ENCODE results near the gene CPNE4.
"Not testable (repeated sequence)": the region's sequence is repeated elsewhere in the genome, so short reads cannot be mapped to it uniquely, and the experiment has no call there.

The CPNE4 gene

GRCh38 chr3:131972091-131972490 lies 62.7 kb downstream of the CPNE4 start:
- no peak overlapping the region for H3K4me3 ChIP-seq
- H3K9me3 ChIP-seq, result no peaks in the 10 kb centered on the region
- 0 out of 2 replicates have a peak, but pooled peaks cover 14% of the 10 kb centered on the region for H3K4me1 ChIP-seq
- H3K27ac ChIP-seq, result no peak overlapping the region
- H3K9ac ChIP-seq, result no peak overlapping the region
- no peaks in the 10 kb centered on the region for H3K27me3 ChIP-seq
- no peaks in the 10 kb centered on the region for H4K20me1 ChIP-seq
- H3K4me2 ChIP-seq, result no peak overlapping the region
- no peak for TF ChIP-seq Cebpa-rat (IDR thresholded peaks at IDR 0.05)
- no peaks in the 10 kb centered on the region for H3K36me3 ChIP-seq

GRCh38 chr3:131963442-131963841 lies 71.4 kb downstream of the CPNE4 start:
- not testable (repeated sequence) for H4K20me1 ChIP-seq, H3K9me3 ChIP-seq, H3K36me3 ChIP-seq, H3K4me3 ChIP-seq, H3K4me2 ChIP-seq, H3K9ac ChIP-seq, H3K4me1 ChIP-seq, H3K27me3 ChIP-seq, H3K27ac ChIP-seq

GRCh38 chr3:131962982-131963381 lies 71.8 kb downstream of the CPNE4 start:
- Histone ChIP-seq H3K4me3 (no peak overlapping the region), H3K9ac (no peak overlapping the region), H3K27me3 (no peaks in the 10 kb centered on the region), H3K9me3 (no peaks in the 10 kb centered on the region), H3K4me1 (no peaks in the 10 kb centered on the region), H4K20me1 (no peaks in the 10 kb centered on the region), H3K36me3 (no peaks in the 10 kb centered on the region), H3K27ac (no peak overlapping the region), H3K4me2 (no peak overlapping the region)
- TF ChIP-seq Cebpa-rat (IDR thresholded peaks at IDR 0.05), result no peak

- Histone ChIP-seq H4K20me1 (no peaks in the 10 kb centered on the region), H3K27me3 (no peaks in the 10 kb centered on the region), H3K27ac (no peak overlapping the region), H3K4me1 (no peaks in the 10 kb centered on the region), H3K36me3 (no peaks in the 10 kb centered on the region), H3K9ac (no peak overlapping the region), H3K4me3 (no peak overlapping the region), H3K4me2 (no peak overlapping the region), H3K9me3 (no peaks in the 10 kb centered on the region)
- no peak for TF ChIP-seq Cebpa-rat (IDR thresholded peaks at IDR 0.05)
These were observed 74.5 kb downstream of the CPNE4 start for GRCh38 chr3:131960324-131960723.

GRCh38 chr3:131957980-131958379 lies 76.8 kb downstream of the CPNE4 start:
- Histone ChIP-seq H3K4me3 (no peak overlapping the region), H3K9me3 (no peaks in the 10 kb centered on the region), H3K27me3 (no peaks in the 10 kb centered on the region), H3K36me3 (no peaks in the 10 kb centered on the region), H3K4me1 (no peaks in the 10 kb centered on the region), H3K4me2 (no peak overlapping the region), H4K20me1 (no peaks in the 10 kb centered on the region), H3K27ac (no peak overlapping the region), H3K9ac (no peak overlapping the region)
- TF ChIP-seq Cebpa-rat (IDR thresholded peaks at IDR 0.05), result no peak

DNA sequence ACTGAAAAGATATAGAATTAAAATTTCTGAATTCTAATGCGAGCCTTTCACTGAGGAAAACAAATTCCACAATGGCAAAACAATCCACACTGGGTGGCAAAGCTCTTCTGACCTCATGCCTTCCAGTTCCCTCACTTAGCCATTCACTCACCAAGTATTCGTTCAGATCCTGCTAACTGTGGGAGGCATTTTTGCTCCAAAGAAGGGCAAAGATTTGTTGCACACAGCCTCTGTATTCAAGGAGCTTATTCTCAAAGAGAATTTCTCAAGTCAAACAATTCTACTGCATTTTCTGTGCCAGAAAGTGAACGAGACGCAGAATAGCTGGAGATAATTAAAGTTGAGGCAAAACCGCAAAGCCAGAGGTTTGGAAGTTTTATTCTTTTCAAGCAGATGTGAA lies 77.3 kb downstream of the CPNE4 start:
- Histone ChIP-seq H4K20me1 (no peaks in the 10 kb centered on the region), H3K9ac (no peak overlapping the region), H3K9me3 (no peaks in the 10 kb centered on the region), H3K27me3 (no peaks in the 10 kb centered on the region), H3K4me1 (no peaks in the 10 kb centered on the region), H3K36me3 (no peaks in the 10 kb centered on the region), H3K27ac (no peak overlapping the region), H3K4me2 (no peak overlapping the region), H3K4me3 (no peak overlapping the region)
- TF ChIP-seq Cebpa-rat (IDR thresholded peaks at IDR 0.05), result no peak

GRCh38 chr3:131948806-131949205 lies 86.0 kb downstream of the CPNE4 start:
- H3K9me3 ChIP-seq, result no peaks in the 10 kb centered on the region; the same call in 1 of the 2 replicates
- no peak overlapping the region for H3K4me3 ChIP-seq
- no peak overlapping the region for H3K4me2 ChIP-seq
- no peak for TF ChIP-seq Cebpa-rat (IDR thresholded peaks at IDR 0.05)
- H3K27ac ChIP-seq, result no peak overlapping the region
- no peaks in the 10 kb centered on the region for H3K27me3 ChIP-seq
- peaks cover 10% of the 10 kb centered on the region for H3K4me1 ChIP-seq
- H3K9ac ChIP-seq, result no peak overlapping the region
- no peaks in the 10 kb centered on the region for H4K20me1 ChIP-seq
- H3K36me3 ChIP-seq, result no peaks in the 10 kb centered on the region

DNA sequence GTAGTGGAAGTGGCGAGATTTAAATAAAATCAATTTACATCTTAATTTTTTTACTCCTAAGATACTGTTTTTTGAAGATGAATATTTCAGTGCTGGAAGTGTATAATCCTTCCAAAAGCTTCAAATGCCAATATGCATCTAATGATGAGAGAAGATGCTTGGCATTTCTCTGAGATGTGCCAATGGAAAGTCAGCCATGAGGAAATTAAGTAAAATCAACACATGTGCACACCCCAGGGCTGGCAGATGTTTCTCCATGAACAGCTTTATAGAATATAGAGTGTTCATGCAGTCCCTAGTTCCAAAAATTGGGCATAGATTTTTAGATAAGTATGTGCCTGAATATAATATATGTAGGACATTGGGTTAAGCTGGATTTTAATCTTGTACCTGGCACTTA lies 90.1 kb downstream of the CPNE4 start:
- Histone ChIP-seq H3K9ac (no peak overlapping the region), H3K9me3 (no peaks in the 10 kb centered on the region), H3K27ac (no peak overlapping the region), H3K4me3 (no peak overlapping the region), H3K36me3 (no peaks in the 10 kb centered on the region), H3K27me3 (no peaks in the 10 kb centered on the region), H3K4me1 (peaks cover 10% of the 10 kb centered on the region), H4K20me1 (no peaks in the 10 kb centered on the region), H3K4me2 (no peak overlapping the region)
- no peak for TF ChIP-seq Cebpa-rat (IDR thresholded peaks at IDR 0.05)

- Histone ChIP-seq H3K36me3 (no peaks in the 10 kb centered on the region), H3K4me2 (no peak overlapping the region), H3K9me3 (no peaks in the 10 kb centered on the region), H3K9ac (no peak overlapping the region), H3K4me3 (no peak overlapping the region), H4K20me1 (no peaks in the 10 kb centered on the region), H3K27me3 (no peaks in the 10 kb centered on the region), H3K27ac (no peak overlapping the region), H3K4me1 (no peaks in the 10 kb centered on the region)
- TF ChIP-seq Cebpa-rat (IDR thresholded peaks at IDR 0.05), result no peak
These were observed 101.1 kb downstream of the CPNE4 start for GRCh38 chr3:131933665-131934064.

DNA sequence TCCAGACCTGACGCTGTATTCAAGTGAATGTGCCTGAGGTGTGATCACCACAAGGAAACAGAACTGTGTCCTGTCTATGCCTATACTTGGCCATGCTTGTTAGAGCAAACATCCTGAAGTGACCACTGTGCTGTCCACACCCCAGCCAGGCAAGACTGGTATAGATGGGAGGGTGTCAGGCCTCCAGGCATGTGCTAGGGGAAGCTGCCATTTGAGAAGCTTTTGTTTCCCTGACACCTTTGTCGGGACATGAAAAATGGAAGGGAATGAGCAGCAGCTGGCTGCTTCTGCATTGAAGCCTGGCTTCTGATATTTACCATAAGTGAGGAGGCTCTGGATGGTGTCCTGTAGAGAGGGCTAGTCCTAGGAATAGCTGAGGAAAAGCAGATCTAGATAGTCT lies 106.2 kb downstream of the CPNE4 start:
- no peak overlapping the region for H3K4me2 ChIP-seq
- H3K27me3 ChIP-seq, result no peaks in the 10 kb centered on the region
- no peak overlapping the region for H3K4me3 ChIP-seq

DNA sequence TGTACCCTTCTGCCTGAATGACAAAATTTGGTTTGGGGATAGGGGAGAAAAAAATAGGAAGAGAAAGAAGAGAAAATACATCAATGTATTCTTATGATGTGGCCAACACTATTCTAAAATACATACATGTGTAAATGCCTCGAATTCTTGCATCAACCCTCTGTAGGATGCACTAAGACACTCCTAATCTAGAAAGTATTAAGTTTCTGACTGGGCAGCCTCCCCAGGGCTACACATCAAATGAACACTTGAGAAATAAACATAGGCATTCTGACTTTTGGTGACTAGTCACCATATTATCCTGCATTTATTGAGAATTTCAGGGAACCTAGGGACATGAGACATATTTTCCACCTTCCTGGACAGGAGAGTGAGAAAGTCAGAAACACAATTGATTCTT lies 109.2 kb downstream of the CPNE4 start:
- Histone ChIP-seq H3K4me1 (no peaks in the 10 kb centered on the region), H3K9me3 (no peaks in the 10 kb centered on the region), H3K27me3 (no peaks in the 10 kb centered on the region), H3K9ac (no peak overlapping the region), H3K4me2 (no peak overlapping the region), H3K27ac (no peak overlapping the region), H3K4me3 (no peak overlapping the region), H4K20me1 (no peaks in the 10 kb centered on the region), H3K36me3 (no peaks in the 10 kb centered on the region)
- no peak for TF ChIP-seq Cebpa-rat (IDR thresholded peaks at IDR 0.05)

More for the DNA sequence above, 106.2 kb downstream of the CPNE4 start:
- H4K20me1 ChIP-seq, result no peaks in the 10 kb centered on the region
- no peaks in the 10 kb centered on the region for H3K36me3 ChIP-seq
- no peak overlapping the region for H3K9ac ChIP-seq
- no peak for TF ChIP-seq Cebpa-rat (IDR thresholded peaks at IDR 0.05)
- no peak overlapping the region for H3K27ac ChIP-seq
- no peaks in the 10 kb centered on the region for H3K4me1 ChIP-seq
- H3K9me3 ChIP-seq, result no peaks in the 10 kb centered on the region
